Stomach (tissue), 9 donors: ENCODE data around the gene CCDC157. TPM values are rescaled to one million over a fixed set of nuclear protein-coding genes. Genes with fewer than 3 reads are reported as not detected.
"Not testable (repeated sequence)": the region's sequence is repeated elsewhere in the genome, so short reads cannot be mapped to it uniquely, and the experiment has no call there.

Experiments used
- DNase-seq, 2 donors: peaks; one replicate each; pipeline versions ENCODE4 v3.0.0 to v3.0.0-alpha.2; 2013 to 2019
- H3K27ac ChIP-seq, 5 donors: fragments of 200-600 bp in 4 of 5; sonication (generic) in 4 of 5; one replicate each; pipeline ENCODE4 v1.5.1; 2013 to 2019; ENCODE audit warnings: mild to moderate bottlenecking in 1 of 5, moderate library complexity in 1 of 5
- H3K27me3 ChIP-seq, 3 donors: fragments of 200-600 bp; sonication (generic); one replicate each; pipeline ENCODE4 v1.5.1; 2017 to 2019; ENCODE audit warnings: mixed run types in 1 of 3
- H3K36me3 ChIP-seq, 4 donors: fragments of 200-600 bp; sonication (generic); 1 replicate in 3 of 4; 2 replicates in 1 of 4; pipeline ENCODE4 v1.5.1; 2016 to 2019
- H3K4me1 ChIP-seq, 4 donors: fragments of 200-600 bp; sonication (generic); one replicate each; pipeline ENCODE4 v1.5.1; 2016 to 2019
- H3K4me3 ChIP-seq, 4 donors: fragments of 200-600 bp; sonication (generic) in 3 of 4; one replicate each; pipeline ENCODE4 v1.5.1; 2016 to 2019; ENCODE audit warnings: mild to moderate bottlenecking in 1 of 4
- H3K9me3 ChIP-seq, 4 donors: fragments of 200-600 bp; sonication (generic); one replicate each; pipeline ENCODE4 v1.5.1; 2016 to 2019
- CTCF ChIP-seq, 7 experiments: fragments of 450-650 bp in 4 of 7; fragments of 200-600 bp in 3 of 7; sonication (generic) in 3 of 7; IDR thresholded peaks; one replicate each; pipeline ENCODE4 v1.5.1; 2016 to 2019; ENCODE audit warnings: antibody characterized with exemption in 7 of 7, control low read depth in 2 of 7, mild to moderate bottlenecking in 1 of 7
- EP300 ChIP-seq: sonication (generic); formaldehyde crosslinking; IDR thresholded peaks from one replicate; pipeline ENCODE4 v1.6.1; 2017; ENCODE audit warnings: antibody characterized with exemption
- POLR2A ChIP-seq, 4 donors: fragments of 450-650 bp; IDR thresholded peaks; one replicate each; pipeline ENCODE4 v1.6.1; 2016; ENCODE audit warnings: antibody characterized with exemption in 4 of 4, control low read depth in 2 of 4, mild to moderate bottlenecking in 1 of 4, moderate library complexity in 1 of 4
- POLR2AphosphoS5 ChIP-seq, 3 donors: sonication (generic); formaldehyde crosslinking; IDR thresholded peaks; one replicate each; pipeline ENCODE4 v1.6.1; 2016; ENCODE audit warnings: antibody characterized with exemption in 3 of 3
- WGBS, 5 donors: extraction: QIAGEN DNeasy Blood & Tissue Kit in 3 of 5; methylation state at CpG; one replicate each; pipeline versions ENCODE4 v1.1.5 to v1.1.7; 2013 to 2018; 5-methylcytosine and 5-hydroxymethylcytosine counted together
- intact Hi-C: fragments of 100-400 bp; cut with DNase I; formaldehyde crosslinking; loops from one replicate; pipeline ENCODE4 v1.15.1; 2023; ENCODE audit warnings: low total_unique reads
- polyA plus RNA-seq, 3 donors: library from polyadenylated mRNA; stranded (reverse); fragments of 200-250 nt; gene quantifications; one replicate each; pipeline ENCODE4 v1.2.3, GENCODE V29; 2013
- total RNA-seq, 5 donors: library from RNA; depleted of rRNA; stranded (reverse); fragments of >200 nt; gene quantifications; one replicate each; pipeline versions ENCODE4 v1.1.0 to v1.2.3, GENCODE V29; 2014 to 2016
- donor health status: healthy with polysubstance abuse.
- donor health status: Bipolar disorder and iron deficiency.
- donor health status: healthy.

Gene CCDC157
- total and polyA plus RNA-seq, 8 donors = 0.73 to 9.0 (median 2.2) TPM; not detected in 1

DNA sequence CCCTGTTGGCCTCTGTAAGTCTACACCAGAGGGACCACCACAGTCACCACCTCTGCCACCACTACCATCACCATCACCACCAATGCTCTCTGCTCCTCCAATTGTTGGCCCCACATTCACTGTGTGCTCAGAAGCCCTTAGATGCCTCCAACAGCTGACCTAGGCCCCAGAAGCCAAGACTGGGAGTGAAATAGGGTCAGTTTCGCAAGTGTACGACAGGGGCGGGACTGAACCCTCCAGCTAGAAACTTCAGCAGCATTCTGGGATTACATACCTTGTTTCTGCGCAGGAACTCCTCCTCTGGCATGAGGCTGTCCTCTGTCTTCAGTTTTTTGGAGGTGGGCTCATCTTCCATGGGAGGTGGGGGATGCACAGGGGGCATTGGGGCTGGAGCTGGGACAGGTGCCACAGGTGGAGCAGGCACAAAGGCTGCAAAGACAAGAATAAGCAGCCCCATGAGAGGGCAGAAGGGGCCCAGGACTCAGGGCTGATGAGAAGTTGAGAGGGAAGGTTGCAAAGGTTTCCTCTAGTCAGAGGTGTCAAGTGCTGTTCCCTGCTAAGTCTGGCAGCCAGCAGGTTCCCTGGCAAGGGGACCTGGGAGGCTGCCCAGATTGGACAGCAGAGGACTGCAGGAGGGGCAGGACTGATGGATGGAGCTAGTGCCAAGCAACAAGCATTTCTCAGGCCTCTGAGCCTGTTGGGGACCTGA, 19.9 kb upstream of the CCDC157 start:
- DNase-seq = no peak
- Histone ChIP-seq H3K27me3 (no peaks in the 10 kb centered on the region), H3K4me1 (peaks cover 0 to 27% (median 11%) of the 10 kb centered on the region in 4 donors), H3K9me3 (no peaks in the 10 kb centered on the region), H3K27ac (no peak overlapping the region), H3K36me3 (peaks cover 94 to 100% (median 100%) of the 10 kb centered on the region in 4 donors), H3K4me3 (no peak overlapping the region)
- intact Hi-C loops = no loop called here
- TF ChIP-seq POLR2AphosphoS5 (IDR thresholded peaks at IDR 0.05) (no peak), EP300 (no peak), CTCF (IDR thresholded peaks at IDR 0.05) (no peak), POLR2A (IDR thresholded peaks at IDR 0.05) (no peak)
- 91 to 99% (median 96%) methylated on average over 4 of the region's 4 CpGs for WGBS, 5 donors

- no peak for DNase-seq
- no peak overlapping the region for H3K4me3 ChIP-seq
- H3K36me3 ChIP-seq = peaks cover 99 to 100% (median 100%) of the 10 kb centered on the region in 4 donors
- no peak for TF ChIP-seq CTCF (IDR thresholded peaks at IDR 0.05)
- no peak for TF ChIP-seq EP300
- TF ChIP-seq POLR2AphosphoS5 (IDR thresholded peaks at IDR 0.05) = no peak
- TF ChIP-seq POLR2A (IDR thresholded peaks at IDR 0.05) = no peak
- H3K9me3 ChIP-seq = no peaks in the 10 kb centered on the region
- WGBS, 5 donors = 88 to 95% (median 94%) methylated on average over 8 of the region's 8 CpGs
- H3K27ac ChIP-seq = no peak overlapping the region
- intact Hi-C loops = no loop called here
- peaks cover 0 to 27% (median 11%) of the 10 kb centered on the region in 4 donors for H3K4me1 ChIP-seq
- H3K27me3 ChIP-seq = no peaks in the 10 kb centered on the region
These were observed 19.4 kb upstream of the CCDC157 start for GRCh38 chr22:30337461-30337778.

GRCh38 chr22:30338341-30338740, 18.5 kb upstream of the CCDC157 start:
- H3K27me3 ChIP-seq, DNase-seq, H3K27ac ChIP-seq, H3K9me3 ChIP-seq, intact Hi-C loops, H3K4me3 ChIP-seq: not testable (repeated sequence)
- WGBS, 5 donors = 77 to 86% (median 81%) methylated on average over 9 of the region's 9 CpGs
- Histone ChIP-seq H3K36me3 (peaks cover 100% of the 10 kb centered on the region in 4 donors), H3K4me1 (peaks cover 0 to 24% (median 9%) of the 10 kb centered on the region in 4 donors)

DNA sequence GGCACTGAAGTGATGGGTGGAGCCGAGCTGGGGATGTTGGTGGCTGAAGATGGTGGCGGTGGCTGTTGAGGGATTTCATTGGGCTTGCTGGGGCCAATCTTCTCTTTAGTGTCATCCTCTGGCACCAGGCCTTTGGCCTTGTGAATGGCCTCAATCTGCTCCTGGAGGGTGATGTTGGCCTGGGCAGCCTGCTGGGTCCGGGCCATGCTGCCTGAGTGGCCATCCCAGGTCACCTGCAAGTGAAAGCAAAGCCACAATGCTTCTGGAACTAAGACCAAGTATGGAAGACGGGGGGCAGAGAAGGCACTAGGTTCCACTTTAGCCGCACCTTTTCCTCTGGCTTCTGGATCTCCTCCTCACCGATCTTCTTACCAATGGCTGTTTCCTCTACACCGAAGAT, 18.0 kb upstream of the CCDC157 start:
- Histone ChIP-seq H3K27me3 (no peaks in the 10 kb centered on the region), H3K4me3 (no peak overlapping the region), H3K9me3 (no peaks in the 10 kb centered on the region), H3K4me1 (peaks cover 0 to 20% (median 9%) of the 10 kb centered on the region in 4 donors), H3K36me3 (peaks cover 100% of the 10 kb centered on the region in 4 donors), H3K27ac (no peak overlapping the region)
- TF ChIP-seq EP300 (no peak), POLR2AphosphoS5 (IDR thresholded peaks at IDR 0.05) (no peak), CTCF (IDR thresholded peaks at IDR 0.05) (no peak), POLR2A (IDR thresholded peaks at IDR 0.05) (no peak)
- intact Hi-C loops = no loop called here
- no peak for DNase-seq
- WGBS, 5 donors = 92 to 98% (median 95%) methylated on average over 6 to 7 of the region's 7 CpGs
